Epithelial cell of esophagus (primary cell): ENCODE results near the gene OTX1.

ENCODE experiments used
- DNase-seq: peaks from one replicate; pipeline ENCODE4 v3.0.0; 2010; ENCODE audit warnings: low read depth
- H3K4me3 ChIP-seq: 2 replicates; pipeline ENCODE4 v1.5.1; 2011; ENCODE audit warnings: mild to moderate bottlenecking, low read length, control low read depth
- CTCF ChIP-seq: IDR thresholded peaks from 2 replicates; pipeline ENCODE4 v1.5.1; 2011; ENCODE audit warnings: low read depth, mild to moderate bottlenecking, low read length, control low read depth, inconsistent platforms; ENCODE audit not compliant: insufficient read depth; ENCODE audit errors: missing control alignments

Gene OTX1

GRCh38 chr2:63078852-63079606 lies 28.4 kb downstream of the OTX1 start:
- peak; percentile 67 for DNase-seq
- TF ChIP-seq CTCF = peak; percentile 76

GRCh38 chr2:63081404-63081803 lies 30.8 kb downstream of the OTX1 start:
- no peak for TF ChIP-seq CTCF
- no peak overlapping the region for H3K4me3 ChIP-seq
- no peak for DNase-seq

More at GRCh38 chr2:63078852-63079606, 28.4 kb downstream of the OTX1 start:
- H3K4me3 ChIP-seq = no peak overlapping the region

- no peak for TF ChIP-seq CTCF
- no peak overlapping the region for H3K4me3 ChIP-seq
- no peak for DNase-seq
Observed at GRCh38 chr2:63086687-63087086, 36.1 kb downstream of the OTX1 start.

- no peak for TF ChIP-seq CTCF
- DNase-seq = no peak
- no peak overlapping the region for H3K4me3 ChIP-seq
Observed at GRCh38 chr2:63092401-63092800, 41.8 kb downstream of the OTX1 start.

GRCh38 chr2:63092857-63093256 lies 42.2 kb downstream of the OTX1 start:
- H3K4me3 ChIP-seq = no peak overlapping the region
- no peak for DNase-seq
- TF ChIP-seq CTCF = no peak

GRCh38 chr2:63093502-63093901 lies 42.9 kb downstream of the OTX1 start:
- no peak for TF ChIP-seq CTCF
- no peak for DNase-seq
- H3K4me3 ChIP-seq = no peak overlapping the region

- TF ChIP-seq CTCF = no peak
- H3K4me3 ChIP-seq = no peak overlapping the region
- DNase-seq = no peak
Observed at GRCh38 chr2:63096491-63096890, 45.9 kb downstream of the OTX1 start.
